ENCODE data around the gene TGFBR2.

The TGFBR2 gene

GRCh38 chr3:30684356-30684755, 78.0 kb downstream of the TGFBR2 start:
- no peak for DNase-seq (ENCODE audit: low read depth in 2 of 2)
- H3K4me3 ChIP-seq (replicated peaks in 1 of 2; ENCODE audit: low read depth in 2 of 2, low read length in 2 of 2), result no peak overlapping the region
- TF ChIP-seq CTCF (IDR thresholded peaks at IDR 0.05; ENCODE audit: low read depth, low read length), result no peak

DNA sequence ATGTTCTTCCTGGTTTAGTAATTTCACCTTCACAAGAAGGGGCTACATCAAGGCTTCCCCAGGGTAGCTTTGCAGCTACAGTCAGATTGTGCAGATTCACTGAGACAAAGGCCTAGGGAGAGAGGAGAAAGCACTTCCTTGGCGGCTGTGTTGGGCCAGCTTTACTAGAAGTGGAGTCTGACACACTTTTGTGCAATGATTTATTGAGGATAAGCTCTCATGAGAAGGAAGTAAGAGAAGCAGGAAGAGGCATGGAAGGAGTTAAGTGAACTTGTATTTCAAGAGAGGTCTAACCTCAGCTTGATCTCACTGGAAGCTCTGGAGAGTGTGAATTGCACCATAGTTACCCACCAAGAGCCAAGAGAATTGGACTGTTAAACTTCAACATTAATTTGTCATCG, 78.9 kb downstream of the TGFBR2 start:
- H3K4me3 ChIP-seq (replicated peaks in 1 of 2; ENCODE audit: low read depth in 2 of 2, low read length in 2 of 2), result no peak overlapping the region
- TF ChIP-seq CTCF (IDR thresholded peaks at IDR 0.05; ENCODE audit: low read depth, low read length), result no peak
- peak; percentile 42 to 45 for DNase-seq (ENCODE audit: low read depth in 2 of 2)

GRCh38 chr3:30686176-30686575, 79.8 kb downstream of the TGFBR2 start:
- DNase-seq (ENCODE audit: low read depth in 2 of 2), result no peak
- H3K4me3 ChIP-seq (replicated peaks in 1 of 2; ENCODE audit: low read depth in 2 of 2, low read length in 2 of 2), result no peak overlapping the region
- TF ChIP-seq CTCF (IDR thresholded peaks at IDR 0.05; ENCODE audit: low read depth, low read length), result no peak

DNA sequence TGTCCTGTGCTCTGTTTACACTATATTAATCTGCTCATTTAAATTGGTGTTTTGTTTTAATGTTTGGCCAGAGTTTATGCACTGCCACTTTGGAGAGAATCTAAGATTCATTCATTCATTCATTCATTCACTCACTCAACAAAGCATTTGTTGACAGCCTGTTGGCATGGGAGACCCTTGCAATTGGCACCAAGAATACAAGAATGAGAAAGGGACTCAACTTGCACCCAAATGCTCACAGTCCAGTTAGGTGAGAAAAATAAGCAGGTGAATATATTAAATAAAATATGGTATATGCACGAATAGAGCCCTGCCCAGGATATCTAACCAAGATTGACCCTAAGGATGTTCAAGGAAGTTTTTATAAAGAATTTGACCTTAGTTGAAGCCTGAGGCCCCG, 80.4 kb downstream of the TGFBR2 start:
- no peak for TF ChIP-seq CTCF (IDR thresholded peaks at IDR 0.05; ENCODE audit: low read depth, low read length)

DNA sequence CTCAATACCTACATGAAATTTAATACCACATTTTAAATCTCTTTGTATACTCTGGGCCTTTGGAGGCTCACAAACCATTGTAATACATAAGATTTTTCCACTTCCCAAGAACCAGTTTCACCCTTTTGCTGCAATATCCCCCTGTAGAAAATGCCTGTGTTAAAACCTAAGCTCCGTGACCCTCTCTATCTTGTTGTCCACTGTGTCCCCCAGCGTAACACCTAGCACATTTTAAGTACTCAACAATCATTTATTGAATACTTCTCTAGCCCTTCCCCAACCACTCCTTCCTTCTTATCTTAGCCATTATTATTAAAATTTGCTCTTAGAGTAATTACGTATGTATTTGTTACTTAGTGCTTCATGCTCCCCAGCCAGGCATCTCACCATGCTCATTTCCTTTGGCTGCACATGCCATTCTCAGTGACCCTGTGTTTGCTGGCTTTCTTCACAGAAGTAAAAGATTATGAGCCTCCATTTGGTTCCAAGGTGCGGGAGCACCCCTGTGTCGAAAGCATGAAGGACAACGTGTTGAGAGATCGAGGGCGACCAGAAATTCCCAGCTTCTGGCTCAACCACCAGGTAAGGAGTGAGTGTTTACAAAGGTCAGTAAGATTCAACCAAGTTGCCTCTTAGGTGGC, 81.6 kb downstream of the TGFBR2 start:
- no peak for DNase-seq (ENCODE audit: low read depth in 2 of 2)
- no peak for TF ChIP-seq CTCF (IDR thresholded peaks at IDR 0.05; ENCODE audit: low read depth, low read length)

More for the DNA sequence above, 80.4 kb downstream of the TGFBR2 start:
- H3K4me3 ChIP-seq (replicated peaks in 1 of 2; ENCODE audit: low read depth in 2 of 2, low read length in 2 of 2), result no peak overlapping the region
- DNase-seq (ENCODE audit: low read depth in 2 of 2), result no peak

GRCh38 chr3:30688776-30689641, 82.6 kb downstream of the TGFBR2 start:
- no peak for TF ChIP-seq CTCF (IDR thresholded peaks at IDR 0.05; ENCODE audit: low read depth, low read length)
- peak; percentile 71 to 72 for DNase-seq (ENCODE audit: low read depth in 2 of 2)

More for the DNA sequence above, 81.6 kb downstream of the TGFBR2 start:
- H3K4me3 ChIP-seq (replicated peaks in 1 of 2; ENCODE audit: low read depth in 2 of 2, low read length in 2 of 2), result no peak overlapping the region

More at GRCh38 chr3:30688776-30689641, 82.6 kb downstream of the TGFBR2 start:
- no peak overlapping the region for H3K4me3 ChIP-seq (replicated peaks in 1 of 2; ENCODE audit: low read depth in 2 of 2, low read length in 2 of 2)

Data from cardiac fibroblast (primary cell).